Measurements from ENCODE around the gene PNPO.

Gene PNPO

GRCh38 chr17:47897561-47897960 is 43.8 kb upstream of the PNPO start:
- no peak for DNase-seq (ENCODE audit: low read depth)
- peak overlapping the region; percentile 97 for H3K4me3 ChIP-seq (ENCODE audit: low read depth, low read length)
- no peak for TF ChIP-seq CTCF (IDR thresholded peaks at IDR 0.05; ENCODE audit: insufficient read depth, low read depth, low read length, missing control alignments)

- no peak for TF ChIP-seq CTCF (IDR thresholded peaks at IDR 0.05; ENCODE audit: insufficient read depth, low read depth, low read length, missing control alignments)
- no peak for DNase-seq (ENCODE audit: low read depth)
- H3K4me3 ChIP-seq (ENCODE audit: low read depth, low read length): no peak overlapping the region
These were observed 43.1 kb upstream of the PNPO start for GRCh38 chr17:47898241-47898640.

GRCh38 chr17:47899643-47900042 is 41.7 kb upstream of the PNPO start:
- TF ChIP-seq CTCF (IDR thresholded peaks at IDR 0.05; ENCODE audit: insufficient read depth, low read depth, low read length, missing control alignments): no peak
- DNase-seq (ENCODE audit: low read depth): no peak
- H3K4me3 ChIP-seq (ENCODE audit: low read depth, low read length): no peak overlapping the region

- no peak for TF ChIP-seq CTCF (IDR thresholded peaks at IDR 0.05; ENCODE audit: insufficient read depth, low read depth, low read length, missing control alignments)
- DNase-seq (ENCODE audit: low read depth): no peak
- no peak overlapping the region for H3K4me3 ChIP-seq (ENCODE audit: low read depth, low read length)
These were observed 39.9 kb upstream of the PNPO start for GRCh38 chr17:47901423-47901822.

- H3K4me3 ChIP-seq (ENCODE audit: low read depth, low read length): no peak overlapping the region
- no peak for DNase-seq (ENCODE audit: low read depth)
- no peak for TF ChIP-seq CTCF (IDR thresholded peaks at IDR 0.05; ENCODE audit: insufficient read depth, low read depth, low read length, missing control alignments)
These were observed 39.2 kb upstream of the PNPO start for GRCh38 chr17:47902039-47902744.

- no peak for TF ChIP-seq CTCF (IDR thresholded peaks at IDR 0.05; ENCODE audit: insufficient read depth, low read depth, low read length, missing control alignments)
- no peak overlapping the region for H3K4me3 ChIP-seq (ENCODE audit: low read depth, low read length)
- no peak for DNase-seq (ENCODE audit: low read depth)
These were observed 36.1 kb upstream of the PNPO start for GRCh38 chr17:47905221-47905733.

- TF ChIP-seq CTCF (IDR thresholded peaks at IDR 0.05; ENCODE audit: insufficient read depth, low read depth, low read length, missing control alignments): no peak
These were observed 34.9 kb upstream of the PNPO start for GRCh38 chr17:47906443-47906842.

More at GRCh38 chr17:47906443-47906842, 34.9 kb upstream of the PNPO start:
- H3K4me3 ChIP-seq (ENCODE audit: low read depth, low read length): no peak overlapping the region
- no peak for DNase-seq (ENCODE audit: low read depth)
